ENCODE data around the gene ANXA11. TPM values are rescaled to one million over a fixed set of nuclear protein-coding genes. Genes with fewer than 3 reads are reported as not detected.

ANXA11 gene
- polyA plus RNA-seq, 1 donor from 2014 or later: not detected

DNA sequence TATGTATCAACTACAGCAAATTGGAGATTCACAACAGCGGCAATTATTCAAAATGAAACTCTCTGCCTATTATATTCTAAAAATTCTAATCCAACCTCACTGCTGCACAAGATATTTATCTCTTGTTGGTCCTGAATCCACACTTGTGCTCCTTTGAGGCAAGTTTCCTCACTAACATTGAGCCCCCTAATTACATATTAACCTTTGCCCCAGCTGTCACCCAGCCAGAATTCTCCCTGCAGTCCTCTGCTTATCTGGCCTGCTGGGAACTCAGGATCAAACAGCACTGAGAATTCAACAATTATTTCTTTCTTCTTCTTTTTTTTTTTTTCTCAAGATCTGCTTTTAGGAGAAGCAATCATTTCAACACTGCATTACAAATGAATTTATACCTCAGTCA is 94.4 kb downstream of the ANXA11 start:
- Histone ChIP-seq H4K20me1 (ENCODE audit: insufficient read depth) (no peaks in the 10 kb centered on the region), H3K9me2 (ENCODE audit: insufficient read depth, low read length) (no peaks in the 10 kb centered on the region), H3F3A (ENCODE audit: insufficient read depth, low read length, poor library complexity, severe bottlenecking) (no peaks in the 10 kb centered on the region), H3K36me3 (ENCODE audit: insufficient read depth, low read length) (no peaks in the 10 kb centered on the region), H3K79me2 (replicated peaks; ENCODE audit: insufficient read depth, low read length) (no peaks in the 10 kb centered on the region), H3K9ac (ENCODE audit: low read length) (no peak overlapping the region), H3K27ac (ENCODE audit: low read length) (no peak overlapping the region), H3K9me3 (ENCODE audit: low read length) (no peaks in the 10 kb centered on the region), H2AFZ (ENCODE audit: low read depth, low read length) (no peak overlapping the region), H3K4me3 (ENCODE audit: low read length) (no peak overlapping the region), H3K27me3 (ENCODE audit: insufficient read depth, low read depth, low read length) (no peaks in the 10 kb centered on the region), H3K4me2 (ENCODE audit: low read length) (no peak overlapping the region)
- TF ChIP-seq EZH2 (IDR thresholded peaks at IDR 0.05; ENCODE audit: borderline replicate concordance, insufficient read depth, low read length, poor library complexity, severe bottlenecking) (no peak), MXI1 (conservative IDR thresholded peaks at IDR 0.05; ENCODE audit: poor library complexity, severe bottlenecking) (no peak), POLR2AphosphoS5 (IDR thresholded peaks at IDR 0.05) (no peak), SMC3 (conservative IDR thresholded peaks at IDR 0.05; ENCODE audit: poor library complexity) (no peak), EP300 (conservative IDR thresholded peaks at IDR 0.05; ENCODE audit: poor library complexity, severe bottlenecking) (no peak), TAF1 (IDR thresholded peaks at IDR 0.05; ENCODE audit: low read depth) (no peak), REST (IDR thresholded peaks at IDR 0.05; ENCODE audit: borderline replicate concordance) (no peak), RAD21 (conservative IDR thresholded peaks at IDR 0.05) (no peak)
- TF ChIP-seq, protein P1, sequence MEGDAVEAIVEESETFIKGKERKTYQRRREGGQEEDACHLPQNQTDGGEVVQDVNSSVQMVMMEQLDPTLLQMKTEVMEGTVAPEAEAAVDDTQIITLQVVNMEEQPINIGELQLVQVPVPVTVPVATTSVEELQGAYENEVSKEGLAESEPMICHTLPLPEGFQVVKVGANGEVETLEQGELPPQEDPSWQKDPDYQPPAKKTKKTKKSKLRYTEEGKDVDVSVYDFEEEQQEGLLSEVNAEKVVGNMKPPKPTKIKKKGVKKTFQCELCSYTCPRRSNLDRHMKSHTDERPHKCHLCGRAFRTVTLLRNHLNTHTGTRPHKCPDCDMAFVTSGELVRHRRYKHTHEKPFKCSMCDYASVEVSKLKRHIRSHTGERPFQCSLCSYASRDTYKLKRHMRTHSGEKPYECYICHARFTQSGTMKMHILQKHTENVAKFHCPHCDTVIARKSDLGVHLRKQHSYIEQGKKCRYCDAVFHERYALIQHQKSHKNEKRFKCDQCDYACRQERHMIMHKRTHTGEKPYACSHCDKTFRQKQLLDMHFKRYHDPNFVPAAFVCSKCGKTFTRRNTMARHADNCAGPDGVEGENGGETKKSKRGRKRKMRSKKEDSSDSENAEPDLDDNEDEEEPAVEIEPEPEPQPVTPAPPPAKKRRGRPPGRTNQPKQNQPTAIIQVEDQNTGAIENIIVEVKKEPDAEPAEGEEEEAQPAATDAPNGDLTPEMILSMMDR (IDR thresholded peaks at IDR 0.05; ENCODE audit: poor library complexity, severe bottlenecking): no peak

GRCh38 chr10:80108576-80109239 is 96.6 kb downstream of the ANXA11 start:
- Histone ChIP-seq H4K20me1 (ENCODE audit: insufficient read depth) (no peaks in the 10 kb centered on the region), H3K36me3 (ENCODE audit: insufficient read depth, low read length) (no peaks in the 10 kb centered on the region), H3K9me2 (ENCODE audit: insufficient read depth, low read length) (no peaks in the 10 kb centered on the region), H3K9me3 (ENCODE audit: low read length) (no peaks in the 10 kb centered on the region), H3K27me3 (ENCODE audit: insufficient read depth, low read depth, low read length) (no peaks in the 10 kb centered on the region), H3K4me3 (ENCODE audit: low read length) (no peak overlapping the region), H2AFZ (ENCODE audit: low read depth, low read length) (no peak overlapping the region), H3F3A (ENCODE audit: insufficient read depth, low read length, poor library complexity, severe bottlenecking) (no peaks in the 10 kb centered on the region), H3K27ac (ENCODE audit: low read length) (no peak overlapping the region), H3K4me2 (ENCODE audit: low read length) (no peak overlapping the region), H3K79me2 (replicated peaks; ENCODE audit: insufficient read depth, low read length) (no peaks in the 10 kb centered on the region), H3K9ac (ENCODE audit: low read length) (no peak overlapping the region)
- TF ChIP-seq REST (IDR thresholded peaks at IDR 0.05; ENCODE audit: borderline replicate concordance) (no peak), RAD21 (conservative IDR thresholded peaks at IDR 0.05) (no peak), POLR2AphosphoS5 (IDR thresholded peaks at IDR 0.05) (no peak), EP300 (conservative IDR thresholded peaks at IDR 0.05; ENCODE audit: poor library complexity, severe bottlenecking) (no peak), TAF1 (IDR thresholded peaks at IDR 0.05; ENCODE audit: low read depth) (no peak)
- TF ChIP-seq, protein P1 (IDR thresholded peaks at IDR 0.05; ENCODE audit: poor library complexity, severe bottlenecking): no peak
